Measurements from ENCODE around the gene GOLGB1.
A peak's percentile ranks its signal among the peaks of the same experiment; 100 is the strongest.
"Not testable (repeated sequence)": the region's sequence is repeated elsewhere in the genome, so short reads cannot be mapped to it uniquely, and the experiment has no call there.

The GOLGB1 gene

GRCh38 chr3:121688747-121689146, 60.8 kb downstream of the GOLGB1 start:
- DNase-seq = not testable (repeated sequence)

- no peak for DNase-seq
Measured at GRCh38 chr3:121681792-121682191, 67.7 kb downstream of the GOLGB1 start.

DNA sequence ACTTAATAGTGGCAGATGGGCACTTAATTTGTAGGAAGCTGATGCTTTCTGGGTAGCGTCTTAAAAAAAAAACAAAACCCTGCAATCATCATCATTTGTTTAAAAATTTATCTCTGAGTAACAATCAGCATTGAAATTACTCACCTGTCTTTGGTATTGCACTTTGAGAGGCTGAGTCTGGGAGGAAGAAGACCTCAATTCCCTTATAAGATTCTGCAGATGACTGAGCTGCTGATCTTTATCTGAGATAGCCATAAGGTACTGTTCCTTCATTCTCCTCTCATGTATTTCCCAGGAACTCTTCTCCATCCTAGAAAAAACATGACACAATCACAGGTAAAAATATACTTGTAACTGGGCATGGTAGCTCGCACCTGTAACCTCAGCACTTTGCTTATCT, 72.4 kb downstream of the GOLGB1 start:
- DNase-seq = no peak

GRCh38 chr3:121670676-121671075, 78.9 kb downstream of the GOLGB1 start:
- no peak for DNase-seq

DNA sequence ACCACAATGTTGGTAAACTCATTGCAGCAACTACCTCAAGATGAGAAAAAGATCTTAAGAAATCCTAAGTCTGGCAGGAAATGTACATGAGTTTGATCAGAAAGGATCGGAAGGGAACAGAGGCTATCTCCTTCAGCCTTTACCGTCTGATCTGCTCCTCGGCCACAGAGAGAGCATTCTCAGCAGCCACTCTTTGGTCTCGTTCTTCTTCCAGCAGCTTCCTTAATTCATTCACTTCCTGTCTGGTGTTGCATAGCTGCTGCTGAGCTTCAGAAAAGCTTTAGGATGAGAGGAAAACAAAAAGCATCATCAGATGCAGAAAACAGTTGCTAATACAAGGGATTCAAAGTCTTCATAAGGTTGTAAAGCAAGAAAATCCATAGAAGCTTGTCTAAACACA, 82.2 kb downstream of the GOLGB1 start:
- no peak for DNase-seq

DNA sequence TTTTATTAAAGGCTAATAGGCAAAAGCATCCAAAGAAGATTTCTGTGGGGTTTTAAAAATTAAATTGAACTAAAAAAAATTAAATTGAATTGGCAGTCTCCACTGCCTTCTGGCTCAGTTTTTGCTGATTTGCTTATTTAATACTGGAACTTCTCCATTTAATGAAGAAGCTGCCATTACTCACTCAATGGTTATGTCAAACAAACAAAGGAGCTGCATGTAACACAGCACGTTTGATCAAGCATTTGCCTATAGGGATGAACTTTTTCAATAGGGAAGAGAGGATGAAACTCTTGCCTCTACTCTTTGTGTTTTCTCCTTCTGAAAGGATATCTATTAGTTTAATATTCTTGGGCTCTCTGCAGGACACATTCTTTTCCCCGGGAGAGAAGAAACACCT, 84.1 kb downstream of the GOLGB1 start:
- no peak for DNase-seq

DNA sequence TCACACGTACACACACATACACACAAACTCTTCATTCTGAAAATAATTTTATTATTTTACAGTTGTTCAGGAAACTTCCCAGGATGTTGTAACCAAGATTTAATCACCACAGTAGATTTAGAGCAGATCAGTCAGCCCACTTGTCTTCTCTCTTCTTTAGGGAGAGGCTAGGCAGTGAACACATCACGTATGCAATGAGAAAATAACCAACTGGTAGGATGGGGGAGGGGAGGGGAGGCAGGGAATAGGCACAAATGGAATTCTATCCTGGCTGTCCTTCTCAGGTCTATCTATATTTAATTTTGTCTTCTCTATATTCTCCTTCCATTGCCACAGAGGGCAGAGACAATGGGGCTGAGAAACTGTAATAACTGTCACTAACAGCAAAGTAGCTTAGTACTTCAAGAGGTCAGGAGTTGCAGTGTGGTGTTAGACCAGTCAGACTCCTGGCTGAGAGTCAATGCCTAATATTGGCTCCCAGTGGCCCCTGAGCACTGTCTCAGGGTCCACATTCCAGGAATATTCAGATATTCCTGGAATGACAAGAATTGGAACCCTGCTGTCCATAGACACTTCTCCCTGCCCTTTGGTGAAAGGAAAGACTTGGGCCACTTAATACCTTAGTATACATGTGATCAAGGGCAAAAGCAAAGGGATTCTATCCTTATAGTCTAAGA, 86.2 kb downstream of the GOLGB1 start:
- no peak for DNase-seq

- no peak for DNase-seq
Measured at GRCh38 chr3:121662742-121663141, 86.8 kb downstream of the GOLGB1 start.

DNA sequence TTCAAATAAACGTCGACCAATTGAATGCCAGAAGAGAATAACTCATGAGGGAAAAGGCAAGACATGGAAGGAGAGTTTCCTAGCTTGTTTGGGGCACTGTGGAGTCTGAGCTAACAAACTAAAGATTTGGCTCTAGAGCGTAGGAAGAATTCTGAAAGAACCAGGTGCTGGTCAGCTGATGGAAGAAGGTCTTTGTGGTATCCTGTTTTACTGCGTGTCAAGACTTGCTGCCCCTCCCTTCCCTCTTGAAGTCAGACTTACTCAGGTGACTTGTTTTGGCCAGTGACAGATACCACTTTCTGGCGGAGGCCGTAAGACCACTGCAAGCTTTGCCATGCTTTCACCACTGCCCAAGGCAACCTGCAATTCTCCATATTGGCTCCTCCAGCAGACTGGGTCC, 88.2 kb downstream of the GOLGB1 start:
- no peak for DNase-seq

DNA sequence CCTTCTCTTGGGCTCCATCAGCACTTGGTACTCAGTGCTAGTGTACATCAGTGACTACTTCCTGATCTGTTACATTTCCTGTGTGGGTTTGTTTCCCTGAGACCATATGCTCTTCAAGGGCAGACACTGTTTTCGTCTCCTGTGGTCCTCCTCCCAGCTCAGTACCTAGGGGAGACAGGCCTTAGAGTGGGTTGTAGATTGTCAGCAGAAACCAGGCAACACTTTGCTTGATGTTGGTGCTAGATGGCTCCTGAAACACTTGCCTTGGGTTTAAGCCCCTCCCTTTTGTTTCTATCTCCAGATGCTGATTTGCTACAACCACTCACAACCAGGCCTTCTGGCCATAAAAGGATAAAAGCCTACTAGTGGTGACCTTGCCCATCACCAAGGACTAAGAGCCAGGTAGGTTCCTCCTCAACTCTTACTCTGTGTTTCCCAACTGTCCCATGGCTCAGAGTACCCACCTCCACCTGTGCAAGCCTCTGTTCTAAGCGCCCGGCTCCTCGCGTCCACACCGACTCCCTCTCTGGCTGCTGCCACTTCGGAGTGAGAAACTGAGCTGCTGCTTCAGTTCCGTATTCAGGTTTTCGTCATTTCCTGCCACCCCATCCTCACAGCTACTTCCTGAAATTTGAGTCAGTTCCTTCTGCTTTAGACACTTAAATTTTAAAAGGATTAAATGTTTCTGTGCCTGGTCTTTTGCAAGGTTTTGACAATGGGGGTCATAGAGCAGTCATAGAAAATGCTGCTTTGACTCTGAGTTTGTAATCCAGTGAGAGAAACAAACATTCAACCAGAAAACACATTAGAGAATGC, 89.0 kb downstream of the GOLGB1 start, which contains the start of gene HCLS1:
Gene HCLS1 (minus strand): TSS at position 548 of the 816 bp plus-strand sequence. CDS start 2,556 bp downstream, outside the sequence.
- peak; percentile 60 for DNase-seq

GRCh38 chr3:121659586-121659985, 90.0 kb downstream of the GOLGB1 start:
- DNase-seq = no peak

DNA sequence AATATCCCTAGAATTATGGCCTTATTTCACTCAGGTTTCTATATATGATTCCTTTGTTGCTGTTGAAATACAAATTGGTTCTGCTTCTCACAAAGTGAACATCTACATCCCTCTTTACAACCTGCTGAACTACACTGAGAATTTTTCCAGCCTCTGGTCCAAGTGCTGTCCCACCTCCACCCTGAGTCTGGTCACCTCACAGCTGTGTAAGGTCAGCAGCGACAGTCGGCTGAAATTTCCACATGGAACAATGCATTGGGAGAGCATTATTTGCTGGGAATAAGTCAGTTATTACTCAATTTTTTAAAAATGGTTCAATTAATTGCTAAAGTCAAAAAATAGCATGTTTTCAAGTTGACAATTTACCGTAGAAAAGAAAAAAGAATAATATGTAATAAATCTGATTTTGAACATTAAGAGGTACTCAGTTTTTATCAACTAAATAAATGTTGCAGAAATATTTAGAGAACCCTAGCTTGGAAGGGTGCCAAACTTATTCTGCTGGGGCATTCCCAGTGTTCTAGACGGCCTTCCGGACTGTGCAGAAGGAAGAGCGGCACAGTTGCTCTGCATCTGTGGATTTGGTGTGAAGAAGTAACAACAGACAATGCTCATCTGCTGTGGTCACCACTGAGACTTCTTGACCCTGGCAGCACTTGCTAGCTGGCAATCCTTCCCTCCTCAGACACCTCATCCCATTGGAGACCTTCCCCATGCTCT, 90.7 kb downstream of the GOLGB1 start:
- no peak for DNase-seq

GRCh38 chr3:121654493-121655385, 94.8 kb downstream of the GOLGB1 start:
- no peak for DNase-seq

DNA sequence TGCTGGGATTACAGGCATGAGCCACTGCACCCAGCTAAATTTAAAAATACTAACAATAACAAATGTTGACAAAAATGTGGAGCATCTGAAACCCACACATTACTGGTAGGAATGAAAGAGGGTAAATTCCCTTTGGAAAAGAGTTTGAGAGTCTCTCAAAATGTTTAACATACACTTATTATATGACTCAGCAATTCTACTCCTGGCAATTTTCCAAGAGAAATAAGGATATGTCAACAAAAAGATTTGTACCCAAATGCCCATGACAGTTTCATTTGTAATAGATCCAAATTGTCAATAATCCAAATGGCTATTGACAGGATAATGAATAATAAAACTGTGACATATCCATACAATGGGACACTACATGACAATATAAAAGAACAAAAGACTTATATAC, 97.9 kb downstream of the GOLGB1 start:
- DNase-seq = no peak

DNA sequence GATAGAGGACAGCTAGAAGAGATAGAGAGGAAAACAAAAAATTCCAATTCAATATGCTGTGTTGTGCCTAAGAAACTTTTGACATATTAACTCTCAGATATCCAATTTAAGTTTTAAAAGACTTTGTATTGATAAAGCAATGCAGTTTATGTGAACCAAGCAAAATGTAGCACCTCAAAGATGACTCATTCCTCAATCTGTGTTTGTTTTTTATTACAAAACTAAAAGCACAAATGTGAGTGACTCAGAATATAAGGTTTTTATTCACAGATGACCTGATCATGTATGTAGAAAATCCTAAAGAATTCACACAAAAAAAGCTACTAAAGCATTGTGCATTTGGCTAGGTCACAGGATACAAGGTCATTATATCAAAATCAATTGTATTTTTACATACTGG, 99.9 kb downstream of the GOLGB1 start:
- no peak for DNase-seq

GRCh38 chr3:121648219-121648958, 101.2 kb downstream of the GOLGB1 start:
- DNase-seq = no peak

DNA sequence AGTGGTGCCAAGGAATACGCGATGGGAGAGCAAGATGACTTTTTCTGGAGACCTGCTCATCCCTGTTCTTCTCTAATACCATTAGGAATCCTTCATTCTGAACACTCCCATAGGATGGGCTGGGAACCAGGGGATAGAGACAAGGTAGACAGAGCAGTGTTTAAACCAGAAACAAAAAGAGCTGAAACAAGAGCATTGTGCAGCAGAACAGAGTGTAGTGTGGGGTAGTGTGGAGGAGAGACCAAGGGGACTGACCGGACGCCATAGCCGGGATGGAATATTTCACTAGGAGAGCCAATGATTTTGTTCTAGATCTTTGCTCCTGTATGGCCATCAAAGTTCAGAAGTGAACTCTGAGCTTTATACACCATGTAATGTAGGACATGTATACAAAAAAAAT, 104.5 kb downstream of the GOLGB1 start:
- DNase-seq = no peak

GRCh38 chr3:121642601-121643314, 106.8 kb downstream of the GOLGB1 start:
- DNase-seq = no peak

- no peak for DNase-seq
Measured at GRCh38 chr3:121641127-121641526, 108.4 kb downstream of the GOLGB1 start.

- DNase-seq = no peak
Measured at GRCh38 chr3:121637922-121638321, 111.6 kb downstream of the GOLGB1 start.

DNA sequence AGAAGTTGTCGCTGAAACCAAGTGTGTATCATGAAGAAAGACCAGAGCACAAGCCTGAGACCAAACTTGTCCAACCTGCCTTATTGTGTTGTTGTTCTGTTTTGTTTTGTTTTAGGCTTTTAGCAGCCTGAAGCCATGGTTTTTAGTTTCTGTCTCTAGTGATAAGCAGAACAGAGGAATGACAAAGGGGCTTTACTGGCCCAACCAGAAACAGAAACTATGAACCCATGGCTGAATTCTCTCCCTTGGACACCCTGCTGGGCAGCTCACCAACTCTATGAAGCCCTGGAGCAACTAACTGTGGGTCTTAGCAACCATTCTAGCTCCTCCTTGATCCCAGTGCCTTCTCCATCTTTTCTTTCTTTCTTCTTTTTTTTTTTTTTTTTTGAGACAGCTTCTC, 119.2 kb downstream of the GOLGB1 start:
- no peak for DNase-seq

All from effector CD4-positive, alpha-beta T cell (primary cell).